DMS114 treated with DMSO at 0.1 percent for 48 hours (cell line): ENCODE results near the gene AFG1L.
"Not testable (repeated sequence)": the region's sequence is repeated elsewhere in the genome, so short reads cannot be mapped to it uniquely, and the experiment has no call there.

Experiments
- DNase-seq: peaks from one replicate; lab custom pipeline; 2025; ENCODE audit not compliant: unreplicated experiment; lab: John Stamatoyannopoulos, UW

Gene AFG1L

DNA sequence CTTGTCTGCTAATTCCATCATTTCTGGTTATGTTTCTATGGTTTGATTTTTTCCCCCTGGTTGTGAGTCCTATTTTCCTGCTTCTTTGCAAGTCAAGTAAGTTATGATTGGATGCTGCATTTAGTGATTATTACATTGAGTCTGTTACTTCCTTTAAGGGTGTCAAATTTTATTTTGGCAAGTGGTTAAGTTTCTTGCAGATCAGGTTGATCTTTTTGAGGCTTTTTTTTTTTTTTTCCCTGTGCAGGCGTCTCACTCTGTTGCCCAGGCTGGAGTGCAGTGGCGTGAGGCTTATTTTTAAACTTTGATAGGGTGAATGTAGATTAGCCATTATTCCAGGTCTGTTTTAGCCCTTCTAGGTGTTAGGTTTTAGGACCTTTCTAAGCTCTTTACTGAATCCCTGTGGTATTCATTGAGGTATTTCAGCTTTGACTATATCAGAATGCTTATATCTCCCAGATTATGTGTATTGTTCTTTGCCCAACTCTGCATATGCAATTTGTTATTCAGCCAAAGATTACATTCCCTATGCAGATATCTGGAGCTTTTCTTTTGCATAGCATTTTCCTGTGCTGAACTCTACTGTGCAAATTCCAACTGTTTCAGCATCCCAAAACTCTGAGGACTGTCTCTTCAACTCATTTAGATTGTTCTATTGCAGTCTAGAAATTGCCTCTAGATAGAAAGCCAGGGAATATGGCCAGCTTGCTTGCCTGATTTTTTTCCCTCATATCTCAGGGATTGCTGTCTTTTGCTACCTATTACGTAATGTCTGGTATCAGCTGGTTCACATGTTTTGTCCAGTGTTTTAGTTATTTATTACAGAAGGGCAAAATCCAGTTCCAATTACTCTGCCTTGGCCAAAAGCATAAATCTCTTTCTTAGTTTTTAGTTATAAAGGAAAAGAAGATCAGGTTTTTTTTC, 113.3 kb downstream of the AFG1L start:
- DNase-seq: no peak

DNA sequence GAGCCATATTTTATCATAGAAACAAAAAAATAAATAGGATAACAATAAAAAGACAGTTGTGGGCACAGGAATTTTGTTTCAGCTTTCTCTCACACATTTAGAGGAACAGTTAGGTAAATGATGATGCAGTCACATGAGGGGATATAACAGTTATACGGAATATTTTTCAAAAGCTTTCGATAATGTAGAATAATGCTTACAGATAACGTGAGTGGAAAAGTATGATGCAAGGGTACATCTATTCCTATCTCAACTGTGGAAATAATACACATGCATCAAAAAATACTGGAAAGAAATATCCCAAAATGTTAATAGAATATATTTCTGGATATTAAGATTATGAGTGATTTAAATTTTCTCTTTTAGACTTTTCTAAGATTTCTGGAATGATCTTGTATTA, 114.0 kb downstream of the AFG1L start:
- no peak for DNase-seq

DNA sequence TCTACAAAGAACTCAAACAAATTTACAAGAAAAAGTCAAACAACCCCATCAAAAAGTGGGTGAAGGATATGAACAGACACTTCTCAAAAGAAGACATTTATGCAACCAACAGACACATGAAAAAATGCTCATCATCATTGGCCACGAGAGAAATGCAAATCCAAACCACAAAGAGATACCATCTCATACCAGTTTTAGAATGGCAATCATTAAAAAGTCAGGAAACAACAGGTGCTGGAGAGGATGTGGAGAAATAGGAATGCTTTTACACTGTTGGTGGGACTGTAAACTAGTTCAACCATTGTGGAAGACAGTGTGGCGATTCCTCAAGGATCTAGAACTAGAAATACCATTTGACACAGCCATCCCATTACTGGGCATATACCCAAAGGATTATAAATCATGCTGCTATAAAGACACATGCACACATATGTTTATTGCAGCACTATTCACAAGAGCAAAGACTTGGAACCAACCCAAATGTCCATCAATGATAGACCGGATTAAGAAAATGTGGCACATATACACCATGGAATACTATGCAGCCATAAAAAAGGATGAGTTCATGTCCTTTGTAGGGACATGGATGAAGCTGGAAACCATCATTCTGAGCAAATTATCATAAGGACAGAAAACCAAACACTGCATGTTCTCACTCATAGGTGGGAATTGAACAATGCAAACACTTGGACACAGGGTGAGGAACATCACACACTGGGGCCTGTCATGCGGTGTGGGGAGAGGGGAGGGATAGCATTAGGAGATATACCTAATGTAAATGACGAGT, 121.4 kb downstream of the AFG1L start:
- not testable (repeated sequence) for DNase-seq

DNA sequence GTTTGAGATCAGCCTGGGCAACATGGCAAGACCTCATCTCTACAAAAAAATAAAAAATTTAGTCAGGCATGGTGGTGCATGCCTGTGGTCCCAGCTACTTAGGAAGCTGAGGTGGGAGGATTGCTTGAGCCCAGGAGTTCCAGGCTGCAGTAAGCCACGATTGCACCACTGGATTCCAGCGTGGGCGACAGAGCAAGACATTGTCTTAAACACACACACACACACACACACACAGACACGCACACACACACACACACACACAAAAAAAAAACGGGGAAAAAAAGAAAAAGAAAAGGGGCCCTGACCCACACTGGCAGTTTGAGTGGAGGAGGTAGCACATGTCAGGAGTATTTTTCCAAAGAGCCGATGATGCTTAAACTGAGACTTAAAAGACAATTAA, 122.2 kb downstream of the AFG1L start:
- no peak for DNase-seq

DNA sequence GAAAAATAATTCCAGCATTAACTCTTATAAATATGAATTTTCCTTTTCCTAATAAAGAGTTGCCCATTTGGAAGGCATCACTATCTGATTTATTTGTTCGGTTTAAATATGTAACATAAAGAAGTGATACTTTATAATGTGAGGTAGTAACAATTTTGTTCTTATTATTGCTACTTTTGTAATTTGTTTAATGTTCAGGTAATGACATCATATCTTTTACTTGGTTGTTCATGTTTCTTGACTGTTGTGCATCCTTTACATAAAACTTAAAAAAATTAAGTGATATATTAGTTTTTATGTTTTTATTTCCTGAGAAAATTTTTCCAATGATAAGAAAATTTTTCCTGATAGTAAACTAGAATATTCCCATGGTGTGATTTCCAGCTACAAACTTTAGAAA, 124.6 kb downstream of the AFG1L start:
- no peak for DNase-seq

DNA sequence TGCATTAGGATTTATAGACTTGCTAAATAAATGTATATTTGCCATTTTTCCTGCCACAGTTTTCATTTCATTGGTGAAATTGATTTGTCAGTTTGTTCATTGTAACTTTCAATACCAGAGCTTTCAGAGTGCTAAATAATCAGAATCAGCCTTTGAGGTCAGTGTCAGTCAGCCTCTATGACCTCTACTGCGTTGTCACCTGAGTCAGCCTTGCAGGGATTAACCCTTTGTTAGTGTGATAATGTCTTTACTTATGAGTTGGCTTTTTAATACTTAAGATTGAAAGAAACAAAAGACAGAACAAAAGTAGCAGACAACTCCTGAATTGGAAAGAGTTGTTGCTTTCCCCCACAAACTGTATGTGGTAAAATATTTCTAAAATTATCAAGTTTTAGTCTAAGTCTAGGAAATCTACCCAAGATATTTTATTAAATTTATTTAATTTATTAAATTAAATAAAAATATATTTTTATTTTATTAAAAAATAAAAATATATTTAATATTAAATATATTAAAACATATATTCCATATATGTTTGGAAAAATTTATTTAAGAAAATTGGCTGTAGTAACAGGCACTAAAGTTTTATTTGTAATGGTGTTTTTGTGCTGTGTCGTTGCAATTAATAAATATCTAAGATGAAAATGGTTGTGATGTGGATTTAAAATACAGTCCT, 125.2 kb downstream of the AFG1L start:
- no peak for DNase-seq

DNA sequence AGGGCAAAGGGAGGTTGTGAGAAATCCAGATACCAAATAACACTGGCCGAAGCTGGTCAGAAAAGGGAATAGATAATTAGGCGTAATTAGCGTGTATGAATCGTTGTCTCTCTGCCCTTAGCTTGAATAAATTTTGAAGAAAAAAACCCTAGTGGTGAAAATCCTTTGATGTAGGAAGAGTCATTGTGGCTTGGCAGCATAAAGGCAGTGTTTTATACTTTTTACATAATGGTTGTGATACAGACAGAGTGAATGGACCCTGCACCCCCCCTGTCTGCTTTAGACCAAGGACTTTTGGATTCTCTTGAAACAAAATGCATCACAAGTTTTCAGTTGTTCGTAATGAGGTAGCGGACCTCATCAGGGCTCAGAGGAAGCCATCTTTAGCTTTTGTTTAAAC, 126.5 kb downstream of the AFG1L start:
- no peak for DNase-seq

DNA sequence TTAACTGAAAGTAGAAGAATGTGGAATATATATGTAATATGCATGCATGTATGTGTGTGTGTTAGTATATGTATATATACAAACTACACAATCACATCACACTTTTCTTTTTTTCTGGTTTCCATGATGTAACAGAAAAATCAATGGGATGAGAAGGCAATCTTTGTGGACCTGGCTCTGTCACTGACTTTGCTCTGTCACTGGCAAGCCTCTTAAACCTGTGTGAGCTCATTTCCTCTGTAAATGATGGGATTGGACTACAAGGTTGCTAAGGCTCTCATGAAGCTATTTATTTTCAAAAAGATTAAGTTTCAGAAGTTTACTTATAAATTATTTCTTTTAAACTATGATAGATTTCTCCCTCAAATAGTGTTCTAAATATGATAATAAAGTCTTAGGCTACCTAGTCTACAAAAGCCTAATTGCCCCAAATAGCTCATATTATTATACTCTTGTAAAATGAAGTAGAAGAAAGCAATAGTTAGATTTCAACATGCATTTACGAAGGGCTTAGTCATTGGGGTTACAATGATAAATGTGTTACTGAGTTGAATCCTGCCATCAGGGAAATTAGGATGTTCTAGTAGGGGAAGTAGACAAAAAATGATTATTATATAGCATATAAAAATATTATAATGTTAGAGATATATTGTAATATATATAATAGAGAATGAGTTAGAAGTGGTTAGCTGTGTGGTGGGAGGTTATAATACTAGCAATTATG, 129.3 kb downstream of the AFG1L start:
- no peak for DNase-seq

DNA sequence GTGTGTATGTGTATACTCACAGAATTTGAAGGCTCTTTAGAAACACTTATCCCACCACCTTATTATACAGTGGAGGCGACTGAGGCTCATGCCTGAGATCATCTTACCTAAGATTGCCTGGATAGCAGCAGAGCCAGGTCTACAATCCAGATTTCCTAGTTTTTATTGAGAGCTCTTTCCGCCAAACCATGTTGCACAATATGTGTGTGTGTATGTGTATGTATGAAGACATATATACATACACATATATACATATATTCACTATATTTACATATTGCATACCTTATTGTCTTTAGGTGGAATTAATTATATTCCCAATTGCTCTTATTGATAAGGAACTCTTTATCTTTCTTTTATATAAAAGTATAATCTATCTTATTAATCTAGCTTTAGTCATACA, 130.6 kb downstream of the AFG1L start:
- no peak for DNase-seq

DNA sequence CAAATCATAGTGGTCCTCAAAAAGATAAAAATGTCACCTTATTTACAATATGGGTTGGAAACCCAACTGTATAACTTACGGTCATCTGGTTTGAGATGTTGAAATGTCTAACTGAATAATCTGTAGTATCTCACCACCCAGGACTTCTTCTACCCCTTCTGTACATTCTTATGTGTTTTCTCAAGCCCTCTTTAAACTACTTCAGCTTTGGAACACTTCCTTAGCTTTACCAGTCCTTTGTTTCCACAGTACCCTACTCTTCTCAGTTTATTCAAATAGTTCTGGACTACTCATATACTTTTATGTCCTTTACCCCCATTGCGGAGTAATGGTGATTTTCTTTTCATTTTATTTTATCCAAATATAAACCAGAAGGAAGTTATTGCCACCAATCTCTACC, 137.3 kb downstream of the AFG1L start:
- DNase-seq: no peak

DNA sequence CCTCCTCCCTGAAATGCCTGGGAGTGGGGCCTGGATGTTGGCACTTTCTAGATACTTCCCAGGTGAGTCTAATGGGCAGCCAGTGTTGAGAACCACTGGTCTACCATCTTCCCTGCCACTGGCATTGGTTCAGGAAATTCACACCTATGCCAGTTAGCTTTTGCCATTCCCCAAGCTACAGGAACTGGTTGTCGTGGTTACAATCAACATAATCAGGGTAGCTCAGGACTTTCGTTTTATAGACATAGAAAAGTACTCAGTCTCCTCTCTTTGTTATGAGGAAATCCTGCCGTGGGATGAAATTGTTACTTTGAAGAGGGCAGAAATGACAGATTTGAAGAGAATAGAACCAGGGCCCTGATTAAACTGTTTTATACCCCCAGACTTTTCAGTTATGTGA, 137.9 kb downstream of the AFG1L start:
- no peak for DNase-seq

DNA sequence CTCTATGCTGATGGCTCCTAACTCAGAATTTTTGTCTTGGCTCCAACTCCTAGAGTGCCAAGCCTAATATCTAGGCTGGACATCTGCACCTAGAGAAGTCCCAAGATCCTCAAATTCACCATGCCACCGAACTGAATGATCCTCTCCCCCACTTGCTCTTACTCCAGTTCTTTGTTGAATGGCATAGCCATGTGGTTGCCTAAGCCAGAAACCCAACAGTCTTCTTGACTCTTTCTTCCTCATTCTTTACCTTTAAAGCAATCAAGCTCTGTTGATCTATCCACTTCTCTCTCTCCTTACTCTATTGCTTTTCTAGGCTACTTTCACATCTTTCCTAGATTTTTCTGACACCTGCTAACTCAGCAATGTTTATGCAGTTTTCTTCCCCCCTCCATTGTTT, 139.4 kb downstream of the AFG1L start:
- DNase-seq: no peak

DNA sequence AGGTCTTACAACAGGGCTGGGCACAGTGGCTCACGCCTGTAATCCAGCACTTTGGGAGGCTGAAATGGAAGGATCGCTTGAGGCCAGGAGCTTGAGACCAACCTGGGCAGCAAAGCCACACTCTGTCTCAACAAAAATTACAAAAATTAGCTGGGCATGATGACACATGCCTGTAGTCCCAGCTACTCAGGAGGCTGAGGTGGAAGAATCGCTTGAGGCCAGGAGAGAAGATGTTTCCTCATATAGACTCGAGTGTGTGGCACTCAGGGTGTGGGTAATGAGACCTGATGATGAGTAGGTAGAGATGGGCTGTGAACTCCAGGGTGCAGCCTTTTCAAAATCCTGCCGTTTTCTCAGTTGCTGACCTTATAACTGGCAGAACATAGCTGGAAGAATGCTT, 140.5 kb downstream of the AFG1L start:
- no peak for DNase-seq

DNA sequence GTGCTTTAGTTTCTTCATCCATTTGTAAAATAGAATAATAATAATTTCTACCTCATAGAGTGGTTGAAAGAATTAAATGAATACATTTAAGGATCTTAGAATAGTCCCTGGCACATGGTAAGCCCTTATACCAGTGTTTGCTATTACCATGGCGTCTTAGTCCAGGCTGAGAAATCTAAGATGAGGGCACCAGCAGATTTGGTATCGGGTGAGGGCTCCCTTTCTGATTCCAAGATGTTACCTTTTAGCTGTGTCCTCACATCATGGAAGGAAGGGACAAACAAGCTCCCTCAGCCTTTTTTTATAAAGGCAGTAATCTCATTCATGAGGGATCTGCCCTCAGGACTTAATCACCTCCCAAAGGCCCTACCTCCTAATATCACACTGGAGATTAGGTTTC, 141.9 kb downstream of the AFG1L start:
- DNase-seq: no peak

DNA sequence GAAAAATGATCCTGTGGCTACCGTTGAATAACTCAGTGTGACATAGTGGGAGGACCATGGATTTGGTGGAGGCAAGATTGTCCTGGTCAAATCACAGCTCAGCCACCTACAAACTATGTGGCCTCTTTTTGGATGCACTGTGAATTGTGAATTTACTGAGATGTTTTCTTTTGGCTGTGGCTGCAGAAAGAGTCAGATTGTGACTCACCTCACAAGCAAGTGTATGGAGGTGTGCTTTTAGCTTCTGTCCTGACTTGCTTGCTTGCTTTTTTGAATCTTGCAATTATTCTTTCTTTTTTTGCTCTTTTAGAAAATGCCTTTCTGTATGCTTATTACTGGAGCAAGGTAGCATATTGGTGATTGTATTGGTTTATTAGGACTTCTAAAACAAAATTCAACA, 143.0 kb downstream of the AFG1L start:
- no peak for DNase-seq

DNA sequence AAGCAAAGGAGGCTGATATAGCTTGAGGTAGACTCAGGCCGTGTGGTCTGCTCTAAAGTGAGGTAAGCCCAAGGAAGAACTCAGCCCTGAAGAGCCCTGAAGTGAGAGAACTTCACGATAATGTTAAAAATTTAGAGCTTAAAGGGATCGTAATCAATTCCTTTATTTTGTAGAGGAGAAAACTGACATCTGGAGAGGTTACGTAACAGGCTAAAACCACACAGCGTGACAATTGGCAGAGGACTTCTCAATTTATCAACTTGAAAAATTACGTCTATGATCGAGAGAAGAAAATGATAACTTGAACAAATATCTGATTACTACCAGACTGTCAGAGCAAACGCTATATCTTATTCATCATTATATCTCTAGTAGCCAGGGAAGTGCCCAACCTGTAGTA, 144.1 kb downstream of the AFG1L start:
- no peak for DNase-seq

DNA sequence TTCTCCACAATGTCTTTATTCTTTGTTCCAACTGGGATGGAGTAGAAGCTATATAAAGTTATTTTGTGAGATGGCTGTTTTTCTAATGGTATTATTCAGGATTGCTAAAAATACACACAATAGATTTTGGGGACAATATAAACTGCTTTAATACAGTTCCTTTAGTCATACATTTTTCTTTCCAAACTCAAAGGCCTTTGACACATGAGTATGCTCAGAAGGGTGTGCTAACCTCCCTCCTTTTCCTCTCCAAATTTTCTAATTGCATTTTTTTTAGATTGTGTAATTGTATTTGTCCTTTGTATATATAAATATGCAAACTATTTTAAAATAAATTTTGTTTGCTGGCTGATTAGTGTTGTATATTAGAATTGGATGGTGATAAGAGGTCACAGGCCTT, 146.3 kb downstream of the AFG1L start:
- no peak for DNase-seq

DNA sequence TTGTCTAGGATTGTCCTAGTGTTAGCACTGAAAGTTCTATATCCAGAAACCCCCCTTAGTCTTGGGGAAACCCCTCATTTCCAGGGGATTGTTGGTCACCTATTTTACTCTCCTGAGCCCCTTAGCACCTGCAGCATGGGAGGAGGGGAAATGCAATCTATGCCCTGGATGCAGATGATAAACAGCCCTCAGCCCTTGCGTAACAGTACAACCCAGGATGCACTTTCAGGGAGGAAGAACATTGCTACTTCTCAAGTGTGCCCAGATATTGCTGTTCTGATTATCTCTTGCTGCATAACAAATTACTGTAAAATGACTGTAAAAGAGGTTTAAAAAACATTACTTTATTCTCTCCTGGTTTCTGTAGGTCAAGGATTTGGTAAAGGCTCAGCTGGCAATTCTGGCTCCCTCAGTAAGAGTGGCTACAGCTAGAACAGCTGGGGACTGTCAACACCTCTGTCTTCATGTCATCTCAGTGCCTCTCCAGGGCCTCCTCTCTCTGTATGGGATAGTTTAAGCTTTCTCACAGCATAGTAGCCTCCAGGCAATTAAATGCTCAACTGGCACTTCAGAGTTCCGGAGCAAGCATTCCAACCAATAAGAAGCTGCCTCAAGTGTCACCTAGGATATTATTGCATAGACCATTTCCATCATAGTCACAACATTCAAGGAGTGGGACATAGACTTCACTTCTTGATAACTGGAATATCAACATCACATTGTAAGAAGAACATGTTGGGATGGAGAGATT, 148.1 kb downstream of the AFG1L start:
- DNase-seq: no peak

DNA sequence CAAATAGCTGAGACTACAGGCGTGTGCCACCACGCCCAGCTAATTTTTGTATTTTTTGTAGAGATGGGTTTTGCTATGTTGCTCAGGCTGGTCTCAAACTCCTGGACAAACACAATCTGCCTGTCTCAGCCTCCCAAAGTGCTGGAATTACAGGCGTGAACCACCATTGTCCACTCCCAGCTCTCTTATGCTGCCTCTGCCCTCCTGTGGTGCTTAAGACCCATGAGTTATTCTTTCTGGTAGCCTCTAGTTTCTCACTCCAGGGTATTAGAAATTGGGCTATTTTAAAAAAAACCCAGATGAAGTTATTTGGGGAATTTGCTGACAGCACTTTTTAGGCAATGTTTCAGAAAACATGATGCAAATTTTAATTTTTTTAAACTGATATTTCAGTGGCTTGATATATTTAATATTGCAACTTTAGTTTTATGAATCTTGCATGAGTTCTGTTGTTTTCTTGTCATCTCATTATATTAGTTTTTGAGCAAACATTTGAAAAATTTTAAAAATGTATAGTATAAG, 151.8 kb downstream of the AFG1L start:
- DNase-seq: no peak

DNA sequence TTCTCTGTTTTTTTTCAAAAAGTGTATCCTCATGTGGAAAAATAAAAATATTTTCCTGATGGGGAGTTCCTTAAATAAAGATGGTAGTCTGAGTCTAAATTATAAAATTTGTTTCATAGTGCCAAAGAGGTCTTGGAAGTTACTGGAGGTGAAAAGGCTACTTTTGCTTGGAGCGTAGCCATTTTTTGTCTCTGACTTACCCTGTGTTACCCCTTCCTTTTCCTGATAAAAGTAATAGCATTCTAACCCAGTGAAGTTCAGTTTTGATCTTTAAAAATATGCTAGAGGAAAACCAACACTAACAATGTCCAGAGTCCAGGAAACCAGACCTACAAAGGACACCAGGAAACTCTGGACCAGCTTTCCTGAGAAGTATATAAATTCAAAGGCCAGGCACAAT, 153.6 kb downstream of the AFG1L start:
- no peak for DNase-seq
